Panc1 (cell line): ENCODE measurements around the gene HOXB7. TPM values are rescaled to one million over a fixed set of nuclear protein-coding genes. Genes with fewer than 3 reads are reported as not detected.

Source experiments
- ATAC-seq: fragments of 200-7000 bp; cut with Tn5 transposase; 2 replicates; pipeline ENCODE4 v1.9.1; 2020; ENCODE audit warnings: mild to moderate bottlenecking, moderate library complexity
- BruUV-seq: library from RNA; stranded (reverse); fragments of 400-500 nt; replicated peaks from 2 replicates; lab custom pipeline; 2021; lab: Mats Ljungman, UMichigan
- CTCF ChIA-PET: fragments of 300-600 bp; sonication (Branson Sonifier 250); formaldehyde crosslinking; loops from one replicate; lab custom pipeline; 2022; ENCODE audit warnings: antibody characterized with exemption; lab: Charles Lee
- POLR2A ChIA-PET: fragments of 300-600 bp; sonication (Branson Sonifier 250); formaldehyde crosslinking; loops from one replicate; lab custom pipeline; 2022; ENCODE audit warnings: antibody characterized with exemption; lab: Charles Lee
- DNase-seq: peaks from one replicate; pipeline ENCODE4 v3.0.0-alpha.2; 2010; ENCODE audit warnings: low read depth, low spot score
- H3K27ac ChIP-seq: 2 replicates; pipeline ENCODE4 v1.5.1; 2011; ENCODE audit warnings: mild to moderate bottlenecking, low read length, inconsistent platforms
- H3K27me3 ChIP-seq: fragments of 200-500 bp; sonication (Bioruptor generic); 2 replicates; pipeline ENCODE4 v1.6.0; 2014; ENCODE audit warnings: low read length, inconsistent platforms; ENCODE audit not compliant: control insufficient read depth, insufficient read depth
- H3K36me3 ChIP-seq: fragments of 200-500 bp; sonication (Bioruptor generic); 2 replicates; pipeline ENCODE4 v1.5.1; 2014; ENCODE audit warnings: inconsistent platforms, mild to moderate bottlenecking, low read length, moderate library complexity; ENCODE audit not compliant: control insufficient read depth, insufficient read depth
- H3K4me1 ChIP-seq: 2 replicates; pipeline ENCODE4 v1.5.1; 2011; ENCODE audit warnings: inconsistent platforms, mild to moderate bottlenecking, low read length, moderate library complexity; ENCODE audit not compliant: control insufficient read depth, insufficient read depth
- H3K4me3 ChIP-seq, 2 experiments: 2 replicates each; pipeline ENCODE4 v1.5.1; 2011 to 2012; ENCODE audit warnings: low read depth in 2 of 2, low read length in 2 of 2, mild to moderate bottlenecking in 2 of 2, inconsistent platforms in 1 of 2, moderate library complexity in 1 of 2
- H3K9me3 ChIP-seq: fragments of 200-500 bp; sonication (Bioruptor generic); 2 replicates; pipeline ENCODE4 v1.5.1; 2014; ENCODE audit warnings: low read depth, mild to moderate bottlenecking, inconsistent platforms, low read length, moderate library complexity; ENCODE audit not compliant: control insufficient read depth, insufficient read depth
- POLR2AphosphoS5 ChIP-seq: IDR thresholded peaks from 2 replicates; pipeline ENCODE4 v1.6.1; 2012; ENCODE audit warnings: mild to moderate bottlenecking, low read depth, low read length, moderate library complexity
- SIN3A ChIP-seq: IDR thresholded peaks from 2 replicates; pipeline ENCODE4 v1.6.1; 2012; ENCODE audit warnings: low read depth, mild to moderate bottlenecking, low read length, moderate library complexity, borderline replicate concordance; ENCODE audit not compliant: insufficient read depth
- TCF7L2 ChIP-seq: IDR thresholded peaks from 2 replicates; pipeline ENCODE4 v1.6.1; 2011; ENCODE audit warnings: mild to moderate bottlenecking, low read depth, low read length, inconsistent platforms
- in situ Hi-C: cut with HindIII; loops from 2 replicates; pipeline ENCODE4 v1.10.0; 2016; ENCODE audit warnings: low sequenced_read_pairs, low pct_unique_long_range_greater_than_20kb
- intact Hi-C: fragments of 100-400 bp; cut with micrococcal nuclease; formaldehyde crosslinking; loops from one replicate; pipeline ENCODE4 v1.10.0; 2022; ENCODE audit not compliant: unreplicated experiment
- total RNA-seq: library from RNA; stranded (reverse); gene quantifications from one replicate; pipeline ENCODE4 v1.2.1, GENCODE V29; 2021; ENCODE audit not compliant: unreplicated experiment
- TF ChIP-seq, protein P1 (sequence below), 2 experiments: IDR thresholded peaks; 2 replicates each; pipeline ENCODE4 v1.6.1; 2011 to 2012; ENCODE audit warnings: low read depth in 2 of 2, control low read depth in 1 of 2, low read length in 1 of 2, mild to moderate bottlenecking in 1 of 2, moderate library complexity in 1 of 2; ENCODE audit not compliant: insufficient read depth in 1 of 2
- TF ChIP-seq, protein P2 (sequence below): fragments of 450-650 bp; IDR thresholded peaks from 2 replicates; pipeline ENCODE4 v1.5.1; 2017; ENCODE audit warnings: mild to moderate bottlenecking

HOXB7 gene
- total RNA-seq, 1 experiment from 2014 or later, result 44.0 TPM

- Histone ChIP-seq H3K4me1 (peaks cover 73% of the 10 kb centered on the region), H3K36me3 (no peaks in the 10 kb centered on the region), H3K27me3 (no peaks in the 10 kb centered on the region), H3K9me3 (no peaks in the 10 kb centered on the region), H3K4me3 (peak overlapping the region; percentile 68 to 71), H3K27ac (peak overlapping the region; percentile 99)
- ChIA-PET POLR2A (interaction anchor here (0.7 kb wide), 1 partner anchor 393 kb away, joined by 4 read pairs; no protein-coding TSS in a partner anchor), CTCF (interaction anchor here (0.6 kb wide), 1 partner anchor 264 kb away, joined by 3 read pairs; no protein-coding TSS in a partner anchor)
- intact Hi-C loops, result loop anchor here (2.0 to 10.0 kb wide), 3 partner anchors 65 to 595 kb away; no protein-coding TSS in a partner anchor
- DNase-seq (no peak), ATAC-seq (peak; percentile 8; the same call in 1 of the 2 replicates)
- TF ChIP-seq TCF7L2 (peak; percentile 82; the same call in 1 of the 2 replicates), SIN3A (no peak)
- BruUV-seq, result no TSS peak
- in situ Hi-C loops, result loop anchor here (5.0 kb wide), 1 partner anchor 63 kb away; no protein-coding TSS in a partner anchor
Observed at GRCh38 chr17:48619826-48620449, 9.1 kb upstream of the HOXB7 start.

DNA sequence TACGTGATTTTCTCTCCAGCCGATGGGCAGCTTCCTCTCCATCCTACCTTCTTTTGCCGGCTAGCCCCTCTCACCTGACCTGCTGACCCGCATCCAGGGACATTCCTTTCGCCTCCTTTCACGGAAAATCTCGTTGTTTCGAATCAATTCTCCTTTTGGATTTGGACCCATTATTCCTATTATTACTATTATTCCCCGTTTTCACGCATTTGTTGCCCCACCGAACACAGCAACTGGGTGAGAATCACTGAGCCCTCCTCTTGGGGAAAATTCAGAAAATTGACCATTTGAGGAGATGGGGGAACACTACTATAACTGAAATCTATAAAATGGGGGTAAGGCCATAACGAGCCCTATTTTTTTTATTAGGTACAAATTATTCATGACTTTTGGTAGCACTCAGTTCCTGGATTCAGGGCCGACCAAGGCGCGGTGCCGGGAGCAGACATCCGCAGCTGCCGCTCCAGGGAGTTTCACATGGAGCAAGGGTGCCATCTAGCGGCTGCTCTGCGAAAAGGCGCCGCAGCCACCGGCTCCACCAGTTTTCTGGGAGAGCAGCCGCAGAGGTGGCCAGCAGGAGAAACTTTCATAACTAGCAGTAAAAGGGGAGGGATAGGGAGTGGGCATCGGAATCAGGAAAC lies 7.6 kb upstream of the HOXB7 start:
- Histone ChIP-seq H3K4me3 (peak overlapping the region; percentile 68 to 71), H3K9me3 (no peaks in the 10 kb centered on the region), H3K36me3 (no peaks in the 10 kb centered on the region), H3K27me3 (no peaks in the 10 kb centered on the region), H3K4me1 (peaks cover 63% of the 10 kb centered on the region), H3K27ac (peak overlapping the region; percentile 99)
- in situ Hi-C loops, result loop anchor here (5.0 kb wide), 1 partner anchor 61 kb away; no protein-coding TSS in a partner anchor
- ChIA-PET POLR2A (interaction anchor here (0.8 kb wide), 1 partner anchor 60 kb away, joined by 4 read pairs; no protein-coding TSS in a partner anchor), CTCF (interaction anchor here (0.6 to 1.8 kb wide), 10 partner anchors 14 to 593 kb away, joined by 3 to 10 read pairs (median 5); partner anchors contain the start of gene HOXB6)
- ATAC-seq (peak; percentile 60), DNase-seq (no peak)
- no peak for TF ChIP-seq TCF7L2
- TF ChIP-seq, protein P1, sequence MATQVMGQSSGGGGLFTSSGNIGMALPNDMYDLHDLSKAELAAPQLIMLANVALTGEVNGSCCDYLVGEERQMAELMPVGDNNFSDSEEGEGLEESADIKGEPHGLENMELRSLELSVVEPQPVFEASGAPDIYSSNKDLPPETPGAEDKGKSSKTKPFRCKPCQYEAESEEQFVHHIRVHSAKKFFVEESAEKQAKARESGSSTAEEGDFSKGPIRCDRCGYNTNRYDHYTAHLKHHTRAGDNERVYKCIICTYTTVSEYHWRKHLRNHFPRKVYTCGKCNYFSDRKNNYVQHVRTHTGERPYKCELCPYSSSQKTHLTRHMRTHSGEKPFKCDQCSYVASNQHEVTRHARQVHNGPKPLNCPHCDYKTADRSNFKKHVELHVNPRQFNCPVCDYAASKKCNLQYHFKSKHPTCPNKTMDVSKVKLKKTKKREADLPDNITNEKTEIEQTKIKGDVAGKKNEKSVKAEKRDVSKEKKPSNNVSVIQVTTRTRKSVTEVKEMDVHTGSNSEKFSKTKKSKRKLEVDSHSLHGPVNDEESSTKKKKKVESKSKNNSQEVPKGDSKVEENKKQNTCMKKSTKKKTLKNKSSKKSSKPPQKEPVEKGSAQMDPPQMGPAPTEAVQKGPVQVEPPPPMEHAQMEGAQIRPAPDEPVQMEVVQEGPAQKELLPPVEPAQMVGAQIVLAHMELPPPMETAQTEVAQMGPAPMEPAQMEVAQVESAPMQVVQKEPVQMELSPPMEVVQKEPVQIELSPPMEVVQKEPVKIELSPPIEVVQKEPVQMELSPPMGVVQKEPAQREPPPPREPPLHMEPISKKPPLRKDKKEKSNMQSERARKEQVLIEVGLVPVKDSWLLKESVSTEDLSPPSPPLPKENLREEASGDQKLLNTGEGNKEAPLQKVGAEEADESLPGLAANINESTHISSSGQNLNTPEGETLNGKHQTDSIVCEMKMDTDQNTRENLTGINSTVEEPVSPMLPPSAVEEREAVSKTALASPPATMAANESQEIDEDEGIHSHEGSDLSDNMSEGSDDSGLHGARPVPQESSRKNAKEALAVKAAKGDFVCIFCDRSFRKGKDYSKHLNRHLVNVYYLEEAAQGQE (IDR thresholded peaks at IDR 0.05; ENCODE audit: insufficient read depth in 1 of 2, low read depth in 2 of 2, low read length in 1 of 2), result peak in 1 of 2 experiments; percentile 70; a peak in 1 of 4 replicates
- TF ChIP-seq, protein P2, sequence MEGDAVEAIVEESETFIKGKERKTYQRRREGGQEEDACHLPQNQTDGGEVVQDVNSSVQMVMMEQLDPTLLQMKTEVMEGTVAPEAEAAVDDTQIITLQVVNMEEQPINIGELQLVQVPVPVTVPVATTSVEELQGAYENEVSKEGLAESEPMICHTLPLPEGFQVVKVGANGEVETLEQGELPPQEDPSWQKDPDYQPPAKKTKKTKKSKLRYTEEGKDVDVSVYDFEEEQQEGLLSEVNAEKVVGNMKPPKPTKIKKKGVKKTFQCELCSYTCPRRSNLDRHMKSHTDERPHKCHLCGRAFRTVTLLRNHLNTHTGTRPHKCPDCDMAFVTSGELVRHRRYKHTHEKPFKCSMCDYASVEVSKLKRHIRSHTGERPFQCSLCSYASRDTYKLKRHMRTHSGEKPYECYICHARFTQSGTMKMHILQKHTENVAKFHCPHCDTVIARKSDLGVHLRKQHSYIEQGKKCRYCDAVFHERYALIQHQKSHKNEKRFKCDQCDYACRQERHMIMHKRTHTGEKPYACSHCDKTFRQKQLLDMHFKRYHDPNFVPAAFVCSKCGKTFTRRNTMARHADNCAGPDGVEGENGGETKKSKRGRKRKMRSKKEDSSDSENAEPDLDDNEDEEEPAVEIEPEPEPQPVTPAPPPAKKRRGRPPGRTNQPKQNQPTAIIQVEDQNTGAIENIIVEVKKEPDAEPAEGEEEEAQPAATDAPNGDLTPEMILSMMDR, result peak; percentile 100
- TF ChIP-seq POLR2AphosphoS5, result peak; percentile 53; the same call in 1 of the 2 replicates
- TF ChIP-seq SIN3A, result peak; percentile 3; the same call in 1 of the 2 replicates
- BruUV-seq, result no TSS peak
- intact Hi-C loops, result loop anchor here (2.0 to 10.0 kb wide), 3 partner anchors 64 to 594 kb away; no protein-coding TSS in a partner anchor
